Inferior parietal cortex (tissue), 1 donor: ENCODE measurements around the gene LBX1.

Experiments
- DNase-seq: peaks from one replicate; pipeline ENCODE4 v3.0.0-alpha.2; 2016; ENCODE audit errors: extremely low spot score

LBX1 gene, protein sequence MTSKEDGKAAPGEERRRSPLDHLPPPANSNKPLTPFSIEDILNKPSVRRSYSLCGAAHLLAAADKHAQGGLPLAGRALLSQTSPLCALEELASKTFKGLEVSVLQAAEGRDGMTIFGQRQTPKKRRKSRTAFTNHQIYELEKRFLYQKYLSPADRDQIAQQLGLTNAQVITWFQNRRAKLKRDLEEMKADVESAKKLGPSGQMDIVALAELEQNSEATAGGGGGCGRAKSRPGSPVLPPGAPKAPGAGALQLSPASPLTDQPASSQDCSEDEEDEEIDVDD

DNA sequence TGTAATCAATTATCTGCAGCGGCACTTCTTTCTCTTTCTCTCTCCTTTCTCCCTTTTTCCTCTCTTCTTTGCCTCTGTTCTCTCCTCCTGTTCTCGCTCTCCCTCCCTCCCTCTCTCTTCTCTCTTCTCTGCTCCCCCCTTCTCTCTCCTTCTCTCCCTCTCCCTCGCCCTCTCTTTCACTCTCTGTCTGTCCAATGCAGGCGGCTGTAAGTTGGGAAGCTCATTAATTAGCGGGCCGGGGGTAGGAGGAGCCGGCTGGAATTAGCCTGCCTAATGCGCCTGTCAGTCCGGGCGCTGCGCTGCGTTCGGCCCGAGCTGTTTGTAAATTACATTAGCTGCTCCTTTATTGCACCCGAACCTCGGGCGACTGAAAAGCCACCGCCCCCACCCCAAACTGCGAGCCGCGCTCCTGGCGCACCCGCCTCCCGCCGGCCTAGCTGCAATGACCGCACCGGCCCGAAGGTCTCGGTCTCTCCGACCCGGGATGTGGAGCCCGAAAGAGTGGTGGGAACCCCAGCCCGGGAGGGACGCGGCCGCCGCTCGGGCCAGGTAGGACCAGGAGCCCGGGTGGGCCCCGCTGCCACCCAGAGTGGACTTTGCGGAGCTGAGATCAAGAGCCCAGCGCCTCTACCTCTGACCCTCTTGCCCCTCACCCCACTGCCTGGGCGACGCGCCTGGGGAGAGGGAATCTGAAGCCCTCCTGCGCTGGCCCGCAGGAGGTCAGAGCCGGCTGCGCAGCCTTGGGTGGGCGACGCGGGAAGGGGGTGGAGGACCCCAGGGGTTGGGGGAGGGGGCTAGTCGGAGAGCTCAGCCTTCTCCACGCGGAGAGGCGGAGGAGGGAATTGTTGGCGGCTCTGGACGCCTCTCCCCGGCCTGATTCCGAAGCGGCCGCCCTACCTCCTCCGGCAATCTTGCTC is at the start of gene LBX1:
Gene LBX1, minus strand, starts transcription at position 198 of the 917 bp plus-strand sequence. CDS start 648 bp downstream, outside the sequence.
- no peak for DNase-seq

DNA sequence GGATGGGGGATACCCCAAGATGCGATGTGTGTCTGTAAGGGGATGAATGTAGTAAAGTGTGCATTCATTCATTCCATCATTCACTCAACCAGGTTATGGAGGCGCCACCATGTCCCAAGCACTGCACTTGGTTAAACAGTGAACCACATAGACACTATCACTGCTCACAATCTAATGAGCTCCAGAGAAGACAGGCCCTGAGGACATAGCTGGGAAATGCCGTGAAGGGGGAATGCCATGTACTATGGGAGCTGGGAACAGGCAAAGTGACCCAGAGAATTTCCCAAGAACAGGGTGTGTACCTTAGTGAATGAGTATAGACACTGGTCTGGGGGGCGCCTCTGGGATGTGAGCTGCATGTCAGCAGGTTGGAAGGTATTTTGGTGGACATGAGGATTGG is 44.5 kb upstream of the LBX1 start:
- no peak for DNase-seq

DNA sequence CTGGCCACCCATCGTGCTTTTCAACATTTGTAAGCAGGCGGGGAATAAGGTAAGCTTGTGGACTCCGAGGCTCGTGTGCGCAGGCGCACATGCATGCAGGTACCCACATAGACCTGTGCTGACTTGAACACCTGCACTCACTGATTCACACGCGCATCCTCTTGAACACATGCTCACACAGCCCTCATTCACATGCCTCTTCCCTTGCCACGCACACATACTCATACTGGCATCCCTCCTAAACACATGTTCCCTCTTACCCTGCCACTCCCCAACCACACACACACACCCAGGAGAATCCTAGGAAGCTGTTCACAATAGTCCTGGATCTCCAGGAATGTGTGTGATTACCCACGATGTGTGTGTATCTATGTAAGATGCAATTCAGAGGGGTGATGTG is 44.1 kb upstream of the LBX1 start:
- no peak for DNase-seq

DNA sequence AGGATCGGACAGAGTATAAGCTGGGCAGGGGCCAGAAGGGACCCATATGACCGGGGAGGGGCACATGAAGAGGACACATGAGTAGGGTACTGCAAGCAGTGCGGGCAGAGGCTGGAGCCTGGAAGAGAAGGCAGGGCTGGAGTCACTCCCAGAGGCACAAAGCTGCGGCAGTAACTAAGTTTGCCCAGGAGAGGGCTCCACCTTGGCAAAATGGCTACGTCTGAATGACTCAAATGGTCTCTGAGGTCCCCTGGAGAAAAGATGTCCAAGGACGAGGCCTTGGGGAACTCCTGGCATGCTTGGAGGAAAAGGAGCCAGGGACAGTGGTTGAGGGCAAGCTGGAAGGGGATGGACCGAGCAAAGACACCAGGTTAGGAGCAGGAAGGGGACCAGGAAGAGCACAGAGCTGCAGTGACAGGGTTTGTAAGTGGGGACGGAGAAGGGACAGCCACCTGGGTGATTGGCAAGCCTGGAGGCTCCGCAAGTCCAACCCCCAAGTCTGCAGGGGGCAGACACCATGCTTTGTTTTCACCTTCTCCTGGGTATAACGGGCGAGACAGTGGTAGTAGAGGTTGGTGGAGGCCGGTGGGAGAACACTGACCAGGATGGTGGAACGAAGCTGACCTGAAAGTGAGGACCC is 43.1 kb upstream of the LBX1 start:
- peak; percentile 85 for DNase-seq

DNA sequence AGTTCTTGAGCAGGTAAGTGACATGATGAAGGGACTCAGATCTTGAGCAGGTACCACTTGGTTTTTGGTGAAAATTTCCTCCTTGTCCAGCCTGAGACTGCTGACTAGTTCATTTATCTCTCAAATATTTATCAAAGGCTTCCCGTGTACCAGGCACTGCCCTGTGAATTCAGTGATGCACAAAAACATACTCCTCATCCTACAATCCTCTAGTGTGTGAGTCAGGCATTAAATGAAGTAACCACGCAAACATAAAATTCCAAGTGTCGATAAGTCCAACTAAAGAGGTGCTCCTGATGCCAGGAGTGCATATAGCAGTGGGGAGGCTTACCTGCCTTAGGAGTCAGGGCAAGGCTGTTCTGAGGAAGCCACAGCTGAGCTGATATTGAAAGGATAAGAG is 41.5 kb upstream of the LBX1 start:
- DNase-seq = no peak

DNA sequence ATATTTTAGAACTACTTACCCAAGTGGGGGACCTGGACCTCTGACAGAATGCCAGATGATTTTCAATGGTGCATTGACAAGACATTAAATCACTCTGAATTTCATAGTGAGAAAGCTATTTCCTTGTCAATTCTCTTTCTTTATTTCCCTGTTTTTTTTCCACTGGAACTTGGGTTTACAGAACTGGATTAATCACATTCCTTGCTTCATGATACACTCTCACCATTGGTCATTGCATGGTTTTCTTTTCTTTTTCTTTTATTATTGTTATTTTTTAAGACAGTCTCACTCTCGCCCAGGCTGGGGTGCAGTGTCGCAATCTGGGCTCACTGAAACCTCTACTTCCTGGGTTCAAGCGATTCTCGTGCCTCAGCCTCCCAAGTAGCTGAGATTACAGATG is 38.5 kb upstream of the LBX1 start:
- no peak for DNase-seq

DNA sequence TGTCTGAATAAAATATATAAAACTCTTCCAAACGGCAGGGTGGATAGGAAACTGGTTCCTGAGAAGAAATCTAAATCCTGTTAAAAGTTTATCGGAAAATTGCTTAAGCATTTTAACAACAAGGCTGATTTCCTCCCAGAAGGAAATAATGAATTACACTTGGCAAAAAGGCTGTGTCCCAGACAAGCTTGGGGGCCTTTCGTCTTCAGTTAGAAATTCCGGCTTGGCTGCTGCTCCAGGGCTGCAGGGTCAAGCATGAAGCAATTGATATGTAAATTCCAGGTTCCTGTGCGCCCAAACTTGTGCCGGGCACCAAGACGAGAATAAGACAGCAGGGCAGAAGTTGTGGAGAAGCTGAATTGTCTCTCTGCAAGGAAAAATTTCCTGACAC is 38.0 kb upstream of the LBX1 start:
- DNase-seq = no peak

DNA sequence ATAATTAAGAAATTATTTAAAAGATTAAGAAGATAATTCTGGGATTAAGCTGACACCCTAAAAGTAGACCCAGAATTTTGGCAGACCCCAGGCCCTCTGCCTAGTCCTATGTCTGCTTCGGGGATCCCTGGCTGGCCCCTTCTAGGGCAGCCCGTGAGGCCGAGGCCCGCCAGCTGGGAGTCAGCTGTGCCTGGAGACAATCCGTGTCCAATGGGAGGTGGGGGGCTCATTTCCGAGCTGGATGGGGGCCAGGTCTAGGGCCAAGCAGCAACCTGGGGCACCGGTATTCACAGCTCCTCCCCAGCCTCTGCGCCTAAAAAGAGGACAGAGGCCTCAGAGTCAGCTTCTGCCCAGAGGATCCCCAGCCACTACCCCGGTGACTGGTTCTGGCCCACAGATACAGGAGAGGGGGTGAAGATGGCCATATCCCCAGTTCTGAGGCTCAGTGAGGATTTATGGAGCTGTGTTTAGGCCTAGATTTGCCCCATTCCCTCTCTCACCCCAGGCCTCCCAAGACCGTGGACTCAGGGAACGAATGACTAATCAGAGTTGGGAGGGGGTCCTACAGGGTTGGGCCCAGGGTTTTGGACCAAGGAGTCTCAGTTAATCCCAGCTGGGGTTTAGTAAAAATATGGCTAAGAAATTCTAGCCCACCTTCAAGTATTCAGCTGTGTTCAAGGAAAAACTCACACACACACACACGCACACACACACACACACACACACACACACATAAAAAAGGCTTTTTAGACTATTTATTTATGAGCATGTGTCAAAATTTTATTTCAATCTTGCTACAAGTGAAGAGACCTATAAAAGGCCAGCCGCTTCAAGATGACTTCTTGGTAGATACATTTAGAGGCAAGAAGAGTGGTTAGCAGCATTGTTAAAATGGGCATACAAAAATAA is 37.4 kb upstream of the LBX1 start:
- no peak for DNase-seq

DNA sequence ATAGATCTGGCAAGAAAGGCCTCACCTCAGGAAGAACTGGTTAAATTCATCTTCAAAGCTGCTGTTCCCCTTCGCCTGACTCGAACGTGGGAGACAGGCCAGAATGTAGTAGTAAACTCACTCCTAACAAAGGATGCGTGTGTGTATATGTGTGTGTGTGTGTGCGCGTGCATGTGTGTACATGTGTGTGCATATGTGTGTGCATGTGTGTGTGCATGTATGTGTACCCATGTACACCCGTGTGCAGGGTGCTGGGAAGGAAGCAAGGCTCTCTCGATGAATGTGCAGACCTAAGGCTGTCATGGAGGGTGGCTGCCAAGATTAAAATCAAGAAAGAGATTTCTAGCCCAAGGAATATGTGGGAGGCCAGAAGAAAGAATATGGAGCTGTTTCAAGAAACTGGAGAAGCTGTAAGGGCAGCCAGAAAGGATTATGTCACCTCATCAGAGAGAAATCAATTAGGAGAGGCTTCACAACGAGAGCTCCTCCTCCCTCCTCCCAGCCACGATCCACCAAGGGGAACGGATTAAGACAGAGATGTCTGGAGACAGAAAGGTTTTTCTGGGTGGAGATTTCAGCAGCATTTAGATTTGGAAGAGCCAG is 34.0 kb upstream of the LBX1 start:
- DNase-seq = no peak

DNA sequence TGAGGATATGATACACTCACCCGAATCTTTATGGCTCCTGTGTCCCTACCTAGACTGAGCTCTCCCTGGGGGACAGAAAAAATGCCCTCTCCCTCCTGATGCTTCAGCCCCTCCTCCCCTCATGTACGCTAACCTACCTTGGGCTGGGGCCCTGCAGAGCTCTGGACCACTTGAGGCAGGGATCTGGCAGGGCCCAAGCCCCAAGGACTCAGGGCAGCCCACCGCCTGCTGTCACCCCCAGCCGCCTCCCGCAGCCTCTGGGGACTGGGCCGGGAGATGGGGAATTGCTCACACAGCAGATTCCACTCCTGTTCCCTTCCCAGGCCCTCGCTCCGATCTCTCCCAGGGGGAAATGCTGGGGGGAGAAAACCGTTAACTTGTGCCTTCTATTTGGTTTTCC is 32.9 kb upstream of the LBX1 start:
- no peak for DNase-seq

DNA sequence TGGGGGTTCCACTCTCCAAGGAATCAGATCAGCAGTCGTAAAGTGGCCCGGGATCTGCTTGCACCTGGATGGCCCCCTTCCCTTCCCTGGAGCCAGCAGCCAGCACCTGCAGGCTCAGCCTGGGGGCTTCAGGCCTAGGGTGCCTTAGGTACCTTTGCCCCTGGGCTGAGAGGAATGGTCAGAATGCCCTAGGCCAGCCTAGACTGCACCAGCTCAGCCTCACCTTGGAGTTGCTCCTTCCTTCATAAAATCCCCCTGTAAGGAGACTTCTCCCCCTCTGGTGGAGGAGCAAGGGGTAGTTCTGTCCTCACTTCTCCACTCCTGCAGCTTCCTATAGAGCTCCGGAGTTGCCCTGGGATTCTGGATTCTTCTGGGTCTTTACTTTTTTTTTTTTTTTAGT is 32.4 kb upstream of the LBX1 start:
- no peak for DNase-seq

DNA sequence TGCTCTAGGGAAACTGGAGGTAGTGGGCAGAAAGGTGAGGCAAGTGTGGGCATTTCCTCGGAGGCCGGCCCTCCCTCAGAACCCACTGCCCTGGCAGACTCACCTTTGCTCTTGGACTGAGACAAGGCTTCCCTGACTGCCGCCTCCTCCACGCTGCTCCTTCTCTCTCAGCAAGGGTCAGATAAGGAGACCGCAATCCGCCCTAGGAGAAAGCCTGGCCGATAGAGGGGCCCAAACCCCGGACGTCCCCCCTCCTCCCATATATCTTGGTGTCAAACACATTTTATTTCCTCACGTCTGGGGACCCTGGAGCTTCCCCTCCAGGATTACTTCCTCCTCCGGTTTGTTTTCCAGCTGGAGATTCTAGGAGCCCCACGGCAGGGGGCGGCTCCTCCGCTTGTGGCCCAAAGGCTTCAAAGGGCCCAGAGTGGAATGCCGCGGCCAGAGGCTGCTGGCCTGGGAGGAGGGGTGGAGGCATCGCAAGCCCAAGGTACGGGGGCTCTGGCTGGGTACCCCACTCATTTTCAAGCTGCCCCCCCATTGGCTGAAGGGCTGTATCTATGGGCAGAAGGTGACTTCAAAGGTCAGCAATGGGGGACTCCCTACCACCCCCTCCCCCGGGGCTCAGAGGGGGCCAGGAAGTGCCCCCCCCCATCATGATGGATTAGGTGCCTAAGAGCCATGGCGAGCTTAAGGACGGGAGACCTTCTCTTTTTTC is 31.7 kb upstream of the LBX1 start:
- DNase-seq = no peak

DNA sequence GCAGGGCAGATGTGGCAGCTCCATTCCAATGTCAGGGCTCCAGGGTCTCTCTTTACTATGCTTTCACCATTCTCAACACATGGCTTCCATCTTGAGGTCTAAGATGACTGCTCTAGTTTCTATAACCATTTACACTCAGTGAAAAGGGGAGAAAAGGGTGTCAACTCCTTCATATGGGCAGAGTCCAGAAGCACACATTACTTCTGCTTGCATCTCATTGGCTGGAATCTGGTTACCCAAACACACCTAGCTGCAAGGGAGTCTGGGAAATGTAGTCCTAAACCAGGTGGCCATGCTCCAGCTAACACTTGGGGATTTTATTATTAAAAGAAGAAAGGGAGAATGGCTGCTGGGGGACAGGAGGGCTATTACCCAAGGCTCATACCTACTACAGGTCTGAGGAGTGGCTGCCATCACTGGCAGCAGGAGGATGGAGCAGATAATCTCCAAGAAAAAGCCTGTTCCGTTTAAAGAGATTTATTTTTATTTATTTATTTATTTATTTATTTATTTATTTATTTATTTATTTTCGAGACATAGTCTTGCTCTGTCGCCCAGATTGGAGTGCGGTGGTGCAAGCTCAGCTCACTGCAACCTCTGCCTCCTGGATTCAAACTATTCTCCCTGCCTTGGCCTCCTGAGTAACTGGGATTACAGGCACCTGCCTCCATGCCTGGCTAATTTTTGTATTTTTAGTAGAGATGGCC is 29.1 kb upstream of the LBX1 start:
- DNase-seq = no peak

DNA sequence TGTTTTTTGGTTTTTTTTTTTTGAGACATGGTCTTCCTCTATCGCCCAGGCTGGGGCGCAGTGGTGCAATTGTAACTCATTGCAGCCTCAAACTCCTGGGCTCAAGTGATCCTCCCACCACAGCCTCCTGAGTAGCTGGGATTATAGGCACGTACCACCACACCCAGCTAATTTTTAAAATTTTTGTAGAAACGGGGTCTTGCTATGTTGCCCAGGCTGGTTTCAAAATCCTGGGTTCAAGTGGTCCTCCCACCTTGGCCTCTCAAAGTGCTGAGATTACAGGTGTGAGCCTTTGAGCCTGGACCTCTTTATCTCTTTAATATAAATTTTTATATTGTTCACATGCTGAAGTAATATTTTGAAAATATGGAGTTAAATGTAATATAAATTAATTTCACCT is 28.2 kb upstream of the LBX1 start:
- no peak for DNase-seq

DNA sequence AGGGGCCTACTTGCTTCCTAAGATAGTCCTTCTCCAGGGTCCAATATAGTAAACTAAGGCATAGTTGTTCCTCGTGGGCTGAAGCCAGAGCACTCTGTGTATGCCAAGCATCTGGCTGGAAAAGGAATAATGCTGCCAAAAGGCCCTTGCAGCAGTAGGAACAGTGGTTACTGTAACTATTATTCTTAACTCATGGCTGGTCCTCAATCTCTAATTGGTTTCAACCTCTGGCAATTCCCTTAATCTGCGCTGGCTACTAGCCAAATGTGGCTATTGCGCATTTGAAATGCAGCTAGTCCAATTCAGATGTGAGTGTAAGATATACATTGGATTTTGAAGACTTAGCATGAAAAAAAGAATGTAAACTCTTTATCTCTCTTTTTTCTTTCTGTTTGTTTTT is 27.8 kb upstream of the LBX1 start:
- no peak for DNase-seq

DNA sequence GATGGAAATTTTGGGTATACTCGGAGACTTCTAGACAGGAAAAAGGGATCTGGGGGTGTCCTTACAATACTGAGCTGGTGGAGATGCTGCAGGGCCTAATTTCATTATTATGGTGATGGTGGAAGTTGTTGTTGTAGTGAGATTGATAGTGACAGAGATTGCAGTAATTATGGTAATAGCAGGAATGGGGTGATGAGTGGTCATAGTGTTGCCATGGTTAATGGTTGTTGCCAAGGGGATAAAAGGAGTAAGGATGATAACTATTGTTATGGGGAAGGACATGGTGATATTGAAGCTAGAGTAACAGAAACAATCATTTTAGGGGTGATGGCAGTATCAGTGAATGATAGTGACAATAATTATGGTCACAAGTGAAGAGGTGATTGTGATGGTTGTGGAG is 27.1 kb upstream of the LBX1 start:
- no peak for DNase-seq

DNA sequence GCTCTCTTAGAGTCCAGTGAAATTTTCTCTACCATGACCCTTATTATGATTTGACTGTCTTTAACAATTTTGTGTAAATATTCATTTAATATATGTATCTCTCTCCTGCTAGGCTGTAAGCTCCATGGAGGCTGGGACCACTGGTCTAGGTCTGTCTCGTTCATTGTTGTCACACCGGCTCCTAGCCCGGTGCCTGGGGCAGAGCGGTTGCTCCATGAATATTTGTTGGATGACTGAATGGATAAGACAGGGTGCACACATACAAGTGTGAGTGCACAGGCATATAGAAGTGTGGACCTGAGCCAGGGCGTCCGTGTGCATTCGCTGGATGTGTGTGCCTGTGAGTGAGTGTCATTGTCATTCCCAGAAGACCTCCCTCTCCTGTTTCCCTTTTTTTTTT is 20.9 kb upstream of the LBX1 start:
- no peak for DNase-seq

DNA sequence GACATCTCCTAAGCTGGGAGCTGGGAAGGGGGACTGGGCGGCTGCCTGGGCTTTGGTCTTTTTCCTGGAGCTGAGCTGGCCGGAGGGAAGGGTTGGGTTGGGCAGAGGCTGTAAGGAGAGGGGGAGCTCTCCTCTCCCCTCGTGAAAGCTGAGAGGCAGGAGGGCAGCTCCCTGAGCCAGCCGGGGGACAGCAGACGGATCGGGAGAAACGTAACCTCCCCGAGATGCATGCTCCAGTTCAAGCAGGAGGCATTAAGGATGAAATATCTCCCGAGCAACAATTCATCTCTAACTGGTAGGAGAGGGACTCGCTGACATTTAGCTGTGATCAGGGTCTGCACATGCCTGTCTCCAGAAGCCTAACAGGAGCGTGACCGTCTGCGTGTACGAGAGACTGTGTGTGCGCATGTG is 19.9 kb upstream of the LBX1 start:
- DNase-seq = no peak

DNA sequence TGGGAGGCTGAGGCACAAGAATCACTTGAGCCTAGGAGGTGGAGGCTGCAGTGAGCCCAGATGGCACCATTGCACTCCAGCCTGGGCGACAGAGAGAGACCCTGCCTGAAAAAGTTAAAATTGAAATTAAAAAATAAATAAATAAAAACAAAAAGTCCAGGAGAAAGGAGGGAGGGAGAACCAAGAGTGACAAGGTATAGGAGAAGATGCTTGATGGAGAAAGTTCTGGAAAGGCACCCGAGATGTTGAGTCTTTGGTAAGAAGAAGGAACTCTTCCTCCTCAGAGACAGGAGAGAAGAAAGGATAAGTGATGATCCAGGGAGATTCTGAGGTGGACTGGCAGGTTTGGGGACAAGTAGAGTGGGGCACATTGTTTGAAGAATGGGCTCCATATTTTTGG is 17.4 kb upstream of the LBX1 start:
- no peak for DNase-seq
